RWPE2 (cell line): ENCODE data around the gene MAEA.
"Not testable (repeated sequence)": the region's sequence is repeated elsewhere in the genome, so short reads cannot be mapped to it uniquely, and the experiment has no call there.

Experiments
- ATAC-seq: fragments of 200-7000 bp; cut with Tn5 transposase; 3 replicates; pipeline ENCODE4 v1.9.1; 2021; ENCODE audit warnings: low read depth
- DNase-seq: peaks from one replicate; pipeline ENCODE4 v3.0.0-alpha.2; 2020; ENCODE audit warnings: low spot score
- H3K27ac ChIP-seq: fragments of 450-650 bp; 2 replicates; pipeline ENCODE4 v1.5.1; 2017; ENCODE audit warnings: mild to moderate bottlenecking; ENCODE audit not compliant: poor library complexity, severe bottlenecking
- H3K27me3 ChIP-seq: fragments of 250-450 bp; sonication (Bioruptor Pico); 2 replicates; pipeline ENCODE4 v1.5.1; 2021; ENCODE audit warnings: mild to moderate bottlenecking, moderate library complexity; ENCODE audit not compliant: insufficient read depth, poor library complexity, severe bottlenecking
- H3K36me3 ChIP-seq: fragments of 250-450 bp; sonication (Bioruptor Pico); 2 replicates; pipeline ENCODE4 v1.5.1; 2020; ENCODE audit warnings: low read depth, mild to moderate bottlenecking, moderate library complexity
- H3K4me1 ChIP-seq: fragments of 250-450 bp; sonication (Bioruptor Pico); 2 replicates; pipeline ENCODE4 v1.5.1; 2021; ENCODE audit warnings: mild to moderate bottlenecking, moderate library complexity; ENCODE audit not compliant: insufficient read depth, poor library complexity, severe bottlenecking
- H3K4me3 ChIP-seq: fragments of 250-450 bp; sonication (Bioruptor Pico); 2 replicates; pipeline ENCODE4 v1.5.1; 2021; ENCODE audit warnings: mild to moderate bottlenecking, moderate library complexity; ENCODE audit not compliant: severe bottlenecking
- H3K9me3 ChIP-seq: fragments of 250-450 bp; sonication (Bioruptor Pico); 2 replicates; pipeline ENCODE4 v1.5.1; 2021; ENCODE audit warnings: mild to moderate bottlenecking, moderate library complexity; ENCODE audit not compliant: severe bottlenecking
- TF ChIP-seq, protein P1 (sequence below): fragments of 450-650 bp; IDR thresholded peaks from one replicate; pipeline ENCODE4 v1.5.1; 2017; ENCODE audit warnings: mild to moderate bottlenecking, moderate library complexity; ENCODE audit not compliant: poor library complexity, severe bottlenecking

Gene MAEA

GRCh38 chr4:1369091-1369450 lies 79.4 kb downstream of the MAEA start:
- no peaks in the 10 kb centered on the region for H3K9me3 ChIP-seq
- ATAC-seq (no peak), DNase-seq (peak; percentile 59)
- no peaks in the 10 kb centered on the region for H3K4me1 ChIP-seq
- H3K27ac ChIP-seq: no peak overlapping the region
- H3K27me3 ChIP-seq: no peaks in the 10 kb centered on the region
- peaks cover 4% of the 10 kb centered on the region for H3K36me3 ChIP-seq
- TF ChIP-seq, protein P1, sequence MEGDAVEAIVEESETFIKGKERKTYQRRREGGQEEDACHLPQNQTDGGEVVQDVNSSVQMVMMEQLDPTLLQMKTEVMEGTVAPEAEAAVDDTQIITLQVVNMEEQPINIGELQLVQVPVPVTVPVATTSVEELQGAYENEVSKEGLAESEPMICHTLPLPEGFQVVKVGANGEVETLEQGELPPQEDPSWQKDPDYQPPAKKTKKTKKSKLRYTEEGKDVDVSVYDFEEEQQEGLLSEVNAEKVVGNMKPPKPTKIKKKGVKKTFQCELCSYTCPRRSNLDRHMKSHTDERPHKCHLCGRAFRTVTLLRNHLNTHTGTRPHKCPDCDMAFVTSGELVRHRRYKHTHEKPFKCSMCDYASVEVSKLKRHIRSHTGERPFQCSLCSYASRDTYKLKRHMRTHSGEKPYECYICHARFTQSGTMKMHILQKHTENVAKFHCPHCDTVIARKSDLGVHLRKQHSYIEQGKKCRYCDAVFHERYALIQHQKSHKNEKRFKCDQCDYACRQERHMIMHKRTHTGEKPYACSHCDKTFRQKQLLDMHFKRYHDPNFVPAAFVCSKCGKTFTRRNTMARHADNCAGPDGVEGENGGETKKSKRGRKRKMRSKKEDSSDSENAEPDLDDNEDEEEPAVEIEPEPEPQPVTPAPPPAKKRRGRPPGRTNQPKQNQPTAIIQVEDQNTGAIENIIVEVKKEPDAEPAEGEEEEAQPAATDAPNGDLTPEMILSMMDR: no peak
- H3K4me3 ChIP-seq: no peak overlapping the region

- TF ChIP-seq, protein P1: no peak
- no peak for ATAC-seq
- Histone ChIP-seq H3K36me3 (peaks cover 4% of the 10 kb centered on the region), H3K27ac (no peak overlapping the region), H3K9me3 (no peaks in the 10 kb centered on the region), H3K4me1 (no peaks in the 10 kb centered on the region), H3K4me3 (no peak overlapping the region), H3K27me3 (no peaks in the 10 kb centered on the region)
- no peak for DNase-seq
These were observed 79.9 kb downstream of the MAEA start for GRCh38 chr4:1369479-1370079.

GRCh38 chr4:1370321-1371124 lies 80.8 kb downstream of the MAEA start:
- ATAC-seq (no peak), DNase-seq (peak; percentile 52)
- TF ChIP-seq, protein P1: no peak
- no peaks in the 10 kb centered on the region for H3K27me3 ChIP-seq
- no peaks in the 10 kb centered on the region for H3K4me1 ChIP-seq
- H3K27ac ChIP-seq: no peak overlapping the region
- H3K9me3 ChIP-seq: no peaks in the 10 kb centered on the region
- peaks cover 4% of the 10 kb centered on the region for H3K36me3 ChIP-seq
- H3K4me3 ChIP-seq: no peak overlapping the region

DNA sequence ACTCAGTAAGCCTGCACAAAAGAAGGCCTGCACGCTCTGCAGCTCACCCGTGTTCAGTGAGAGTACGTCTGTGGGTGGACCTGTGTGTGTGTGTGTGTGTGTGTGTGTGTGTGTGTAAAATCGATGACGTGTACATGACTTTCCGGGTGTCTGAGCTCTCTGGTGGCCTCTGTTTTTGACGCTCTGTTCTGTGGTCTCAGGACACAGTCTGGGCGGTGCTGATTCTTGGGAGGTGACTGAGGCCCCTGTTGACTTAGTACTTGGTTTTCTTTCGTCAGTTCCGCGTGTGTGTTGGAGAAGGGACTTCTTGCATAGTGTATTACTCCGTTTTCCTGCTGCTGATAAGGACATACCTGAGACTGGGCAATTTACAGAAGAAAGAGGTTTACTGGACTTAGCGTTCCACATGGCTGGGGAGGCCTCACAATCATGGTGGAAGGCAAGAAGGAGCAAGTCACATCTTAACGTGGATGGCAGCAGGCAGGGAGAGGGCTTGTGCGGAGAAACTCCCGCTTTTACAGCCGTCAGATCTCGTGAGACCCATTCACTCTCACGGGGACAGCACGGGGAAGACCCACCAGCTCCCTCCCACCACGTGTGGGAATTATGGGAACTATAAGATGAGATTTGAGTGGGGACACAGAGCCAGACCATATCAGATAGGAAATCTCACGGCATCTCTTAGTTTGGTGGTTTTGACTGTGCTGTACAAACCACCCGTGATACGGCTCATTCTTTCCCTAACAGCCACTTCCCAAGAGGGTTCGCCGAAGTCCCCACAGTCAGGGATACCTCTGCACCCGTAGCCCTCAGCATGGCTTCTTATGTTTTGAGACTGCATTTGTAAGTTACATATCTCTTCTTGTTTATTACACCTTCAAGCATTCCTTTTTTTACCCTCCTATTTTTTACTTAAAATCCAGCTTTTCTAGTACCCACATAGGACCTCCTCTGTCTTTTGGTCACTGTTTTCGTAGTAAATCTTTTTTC lies 81.8 kb downstream of the MAEA start:
- H3K27ac ChIP-seq: no peak overlapping the region
- ATAC-seq: no peak
- no peaks in the 10 kb centered on the region for H3K27me3 ChIP-seq
- no peaks in the 10 kb centered on the region for H3K9me3 ChIP-seq
- no peak overlapping the region for H3K4me3 ChIP-seq
- no peak for DNase-seq
- no peaks in the 10 kb centered on the region for H3K4me1 ChIP-seq
- H3K36me3 ChIP-seq: peaks cover 8% of the 10 kb centered on the region
- TF ChIP-seq, protein P1: no peak

DNA sequence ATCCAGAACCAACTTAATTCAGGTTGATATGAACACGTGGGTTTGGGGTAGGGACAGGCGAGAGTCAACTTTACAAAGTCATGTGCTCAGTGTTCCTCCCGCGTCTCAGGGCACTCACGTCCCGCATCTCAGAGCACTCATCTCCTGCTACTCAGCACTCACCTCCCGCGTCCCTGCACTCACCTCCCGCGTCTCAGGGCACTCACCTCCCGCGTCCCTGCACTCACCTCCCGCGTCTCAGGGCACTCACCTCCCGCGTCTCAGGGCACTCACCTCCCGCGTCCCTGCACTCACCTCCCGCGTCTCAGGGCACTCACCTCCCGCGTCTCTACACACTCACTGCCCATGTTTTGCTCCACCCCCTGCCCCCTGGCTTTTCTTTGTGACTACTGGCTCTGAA lies 82.9 kb downstream of the MAEA start:
- H3K4me3 ChIP-seq, H3K27me3 ChIP-seq, DNase-seq, H3K36me3 ChIP-seq, H3K4me1 ChIP-seq, H3K9me3 ChIP-seq, ATAC-seq, H3K27ac ChIP-seq: not testable (repeated sequence)
